Astrocyte of the spinal cord (primary cell): ENCODE results near the gene PLXDC2.
A peak's percentile ranks its signal among the peaks of the same experiment; 100 is the strongest.

Experiments
- DNase-seq: peaks from one replicate; pipeline ENCODE4 v3.0.0; 2011; ENCODE audit warnings: low read depth, low spot score
- H3K4me3 ChIP-seq: 2 replicates; pipeline ENCODE4 v1.5.1; 2011; ENCODE audit warnings: low read depth, mild to moderate bottlenecking, low read length, moderate library complexity
- in situ Hi-C: cut with HindIII; loops from 2 replicates; pipeline ENCODE4 v1.10.0; 2017; ENCODE audit warnings: low sequenced_read_pairs
- TF ChIP-seq, protein P1 (sequence below): IDR thresholded peaks from 2 replicates; pipeline ENCODE4 v1.5.1; 2012; ENCODE audit warnings: low read depth, mild to moderate bottlenecking, low read length, inconsistent platforms

The PLXDC2 gene

DNA sequence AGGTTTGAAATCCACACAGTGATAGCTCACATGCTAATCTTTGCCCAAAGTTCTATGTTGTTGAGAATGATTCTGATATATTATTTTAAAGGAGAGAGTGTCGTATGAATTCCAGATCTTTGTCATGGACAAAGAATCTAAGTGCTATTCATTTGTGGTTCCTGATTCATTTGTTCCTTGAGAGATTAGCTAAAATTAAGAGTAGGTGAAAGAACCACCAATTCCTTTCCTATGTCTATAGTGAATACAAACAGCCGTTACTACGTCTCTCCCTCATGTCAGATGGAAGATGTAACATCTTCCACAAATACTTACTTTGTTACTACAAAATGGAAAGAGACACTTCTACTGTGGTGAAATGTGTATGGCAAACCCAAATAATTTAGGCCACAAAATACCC, 3.3 kb upstream of the PLXDC2 start:
- in situ Hi-C loops: no loop called here
- H3K4me3 ChIP-seq: no peak overlapping the region
- no peak for DNase-seq
- TF ChIP-seq, protein P1, sequence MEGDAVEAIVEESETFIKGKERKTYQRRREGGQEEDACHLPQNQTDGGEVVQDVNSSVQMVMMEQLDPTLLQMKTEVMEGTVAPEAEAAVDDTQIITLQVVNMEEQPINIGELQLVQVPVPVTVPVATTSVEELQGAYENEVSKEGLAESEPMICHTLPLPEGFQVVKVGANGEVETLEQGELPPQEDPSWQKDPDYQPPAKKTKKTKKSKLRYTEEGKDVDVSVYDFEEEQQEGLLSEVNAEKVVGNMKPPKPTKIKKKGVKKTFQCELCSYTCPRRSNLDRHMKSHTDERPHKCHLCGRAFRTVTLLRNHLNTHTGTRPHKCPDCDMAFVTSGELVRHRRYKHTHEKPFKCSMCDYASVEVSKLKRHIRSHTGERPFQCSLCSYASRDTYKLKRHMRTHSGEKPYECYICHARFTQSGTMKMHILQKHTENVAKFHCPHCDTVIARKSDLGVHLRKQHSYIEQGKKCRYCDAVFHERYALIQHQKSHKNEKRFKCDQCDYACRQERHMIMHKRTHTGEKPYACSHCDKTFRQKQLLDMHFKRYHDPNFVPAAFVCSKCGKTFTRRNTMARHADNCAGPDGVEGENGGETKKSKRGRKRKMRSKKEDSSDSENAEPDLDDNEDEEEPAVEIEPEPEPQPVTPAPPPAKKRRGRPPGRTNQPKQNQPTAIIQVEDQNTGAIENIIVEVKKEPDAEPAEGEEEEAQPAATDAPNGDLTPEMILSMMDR: no peak

- TF ChIP-seq, protein P1: no peak
- peak overlapping the region; percentile 81 for H3K4me3 ChIP-seq
- in situ Hi-C loops: no loop called here
- no peak for DNase-seq
These were observed 1.0 kb upstream of the PLXDC2 start for GRCh38 chr10:19815036-19815730.

GRCh38 chr10:19815731-19816410, 361 bp upstream of the PLXDC2 start:
- in situ Hi-C loops: no loop called here
- peak overlapping the region; percentile 81 for H3K4me3 ChIP-seq
- TF ChIP-seq, protein P1: no peak
- DNase-seq: peak; percentile 74

DNA sequence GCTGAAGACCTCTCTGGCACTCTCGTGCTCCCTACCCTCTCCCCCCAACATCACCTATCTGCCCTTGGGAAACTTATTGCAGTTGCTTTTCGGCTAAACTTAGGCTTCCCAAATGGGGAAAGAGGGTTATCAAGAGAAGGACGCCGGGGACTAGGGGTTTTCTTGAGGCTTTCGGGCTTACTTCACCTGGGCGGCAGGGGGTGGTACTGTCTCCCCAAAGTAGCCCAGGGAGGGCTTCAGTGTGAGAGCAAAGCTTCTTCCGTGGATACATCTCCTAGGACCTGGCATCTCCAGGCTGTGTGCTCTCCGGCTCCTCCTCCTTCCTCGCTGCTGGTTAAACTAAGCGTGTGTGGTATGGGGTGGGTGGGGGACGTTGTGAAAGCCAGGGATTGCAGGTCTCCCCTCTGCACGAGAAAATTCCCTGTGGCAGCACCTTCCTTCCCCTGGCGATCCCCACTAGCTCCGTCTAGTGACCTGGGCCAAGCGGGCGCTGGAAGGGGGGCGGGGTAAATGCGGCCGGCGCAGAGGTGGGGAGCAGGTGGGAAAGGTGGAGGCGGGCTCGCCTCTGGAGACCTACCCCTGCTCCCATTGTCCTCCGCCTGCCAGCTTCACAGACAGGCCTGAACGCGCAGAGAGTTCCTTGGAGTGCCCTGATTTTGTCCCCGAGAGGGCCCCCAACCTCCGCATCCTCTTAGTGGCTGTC, 1.1 kb downstream of the PLXDC2 start:
- DNase-seq: no peak
- TF ChIP-seq, protein P1: peak; percentile 29
- in situ Hi-C loops: no loop called here
- peak overlapping the region; percentile 81 for H3K4me3 ChIP-seq

- in situ Hi-C loops: no loop called here
- TF ChIP-seq, protein P1: no peak
- no peak for DNase-seq
- peak overlapping the region; percentile 81 for H3K4me3 ChIP-seq
These were observed 2.6 kb downstream of the PLXDC2 start for GRCh38 chr10:19818876-19819275.

GRCh38 chr10:19819419-19820033, 3.3 kb downstream of the PLXDC2 start:
- in situ Hi-C loops: no loop called here
- no peak overlapping the region for H3K4me3 ChIP-seq
- DNase-seq: peak; percentile 66

More at GRCh38 chr10:19819419-19820033, 3.3 kb downstream of the PLXDC2 start:
- TF ChIP-seq, protein P1: peak; percentile 72
